ENCODE measurements around the gene AGBL1. TPM values are rescaled to one million over a fixed set of nuclear protein-coding genes. Genes with fewer than 3 reads are reported as not detected.

AGBL1 gene
- polyA plus RNA-seq, 4 donors = 0.01 to 0.04 TPM; not detected in 2

DNA sequence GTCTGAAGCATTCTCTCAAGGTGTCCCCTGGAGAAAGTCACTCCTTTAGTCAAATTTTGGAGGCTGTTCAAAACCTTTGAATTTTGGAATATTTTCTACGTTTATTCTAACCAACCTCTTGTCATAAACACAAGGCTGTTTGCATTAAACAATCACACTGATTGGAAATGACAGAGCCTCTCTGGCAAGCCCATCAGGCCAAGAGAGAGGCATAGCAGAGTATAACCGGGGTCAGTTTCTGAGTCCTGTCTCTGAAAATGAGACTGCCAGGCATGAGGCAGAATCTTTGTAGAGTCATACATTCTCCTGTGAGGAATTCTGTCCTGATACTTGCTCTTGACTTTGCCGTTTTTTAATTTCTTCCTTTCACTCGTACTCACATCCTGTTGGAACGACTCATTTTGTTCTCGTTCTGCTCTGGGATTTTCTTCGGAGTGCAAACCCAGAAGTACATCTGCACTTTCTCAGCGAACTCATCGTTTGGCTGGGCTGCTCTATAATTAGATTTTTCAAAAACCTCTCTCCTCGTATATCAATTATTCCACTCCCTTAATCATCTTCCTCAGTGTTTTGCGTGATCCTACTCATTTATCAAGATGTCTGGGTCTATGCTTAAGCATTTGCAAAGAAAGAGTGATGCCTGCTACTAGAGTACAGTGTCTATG, 114.2 kb downstream of the AGBL1 start:
- WGBS, 3 donors = 55 to 70% (median 67%) methylated on average over 11 of the region's 11 CpGs
- Histone ChIP-seq H3K27ac (ENCODE audit: low read depth in 1 of 3, low read length in 2 of 3) (no peak overlapping the region), H3K9me3 (ENCODE audit: control insufficient read depth in 2 of 2, insufficient read depth in 1 of 2, low read depth in 1 of 2, low read length in 1 of 2) (no peaks in the 10 kb centered on the region), H3K27me3 (ENCODE audit: control insufficient read depth in 3 of 3, insufficient read depth in 3 of 3, low read length in 3 of 3) (no peaks in the 10 kb centered on the region), H3K4me3 (ENCODE audit: low read depth in 1 of 3, low read length in 3 of 3) (no peak overlapping the region), H3K4me1 (ENCODE audit: control insufficient read depth in 3 of 3, insufficient read depth in 2 of 3, low read depth in 1 of 3, low read length in 2 of 3) (no peaks in the 10 kb centered on the region), H3K36me3 (ENCODE audit: control insufficient read depth in 3 of 3, insufficient read depth in 2 of 3, low read depth in 1 of 3, low read length in 3 of 3) (no peaks in the 10 kb centered on the region)
- FAIRE-seq = no peak
- DNase-seq = no peak

DNA sequence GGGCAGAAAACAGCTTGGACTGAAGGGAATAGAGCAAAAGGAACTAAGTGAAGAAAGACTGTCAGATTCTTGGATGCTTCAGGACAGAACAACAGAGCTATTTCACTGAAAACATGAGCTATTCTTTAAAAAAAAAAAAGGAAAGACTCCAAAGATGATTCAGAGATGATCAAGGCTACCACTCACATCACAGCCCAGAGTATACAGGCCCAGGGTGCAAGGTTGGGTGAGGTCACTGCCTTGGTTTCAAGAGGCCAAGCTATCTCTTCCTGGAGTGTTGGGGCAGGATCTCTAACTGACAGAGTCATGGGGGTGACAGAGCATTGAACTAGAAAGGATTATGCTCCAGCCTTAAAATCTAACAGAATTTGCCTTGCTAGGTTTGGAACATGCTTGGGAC, 118.1 kb downstream of the AGBL1 start:
- no peak for DNase-seq
- no peaks in the 10 kb centered on the region for H3K9me3 ChIP-seq (ENCODE audit: control insufficient read depth in 2 of 2, insufficient read depth in 1 of 2, low read depth in 1 of 2, low read length in 1 of 2)
- no peak for FAIRE-seq
- no peak overlapping the region for H3K27ac ChIP-seq (ENCODE audit: low read depth in 1 of 3, low read length in 2 of 3)
- H3K4me3 ChIP-seq (ENCODE audit: low read depth in 1 of 3, low read length in 3 of 3) = no peak overlapping the region
- H3K4me1 ChIP-seq (ENCODE audit: control insufficient read depth in 3 of 3, insufficient read depth in 2 of 3, low read depth in 1 of 3, low read length in 2 of 3) = no peaks in the 10 kb centered on the region
- no peaks in the 10 kb centered on the region for H3K27me3 ChIP-seq (ENCODE audit: control insufficient read depth in 3 of 3, insufficient read depth in 3 of 3, low read length in 3 of 3)
- H3K36me3 ChIP-seq (ENCODE audit: control insufficient read depth in 3 of 3, insufficient read depth in 2 of 3, low read depth in 1 of 3, low read length in 3 of 3) = no peaks in the 10 kb centered on the region

DNA sequence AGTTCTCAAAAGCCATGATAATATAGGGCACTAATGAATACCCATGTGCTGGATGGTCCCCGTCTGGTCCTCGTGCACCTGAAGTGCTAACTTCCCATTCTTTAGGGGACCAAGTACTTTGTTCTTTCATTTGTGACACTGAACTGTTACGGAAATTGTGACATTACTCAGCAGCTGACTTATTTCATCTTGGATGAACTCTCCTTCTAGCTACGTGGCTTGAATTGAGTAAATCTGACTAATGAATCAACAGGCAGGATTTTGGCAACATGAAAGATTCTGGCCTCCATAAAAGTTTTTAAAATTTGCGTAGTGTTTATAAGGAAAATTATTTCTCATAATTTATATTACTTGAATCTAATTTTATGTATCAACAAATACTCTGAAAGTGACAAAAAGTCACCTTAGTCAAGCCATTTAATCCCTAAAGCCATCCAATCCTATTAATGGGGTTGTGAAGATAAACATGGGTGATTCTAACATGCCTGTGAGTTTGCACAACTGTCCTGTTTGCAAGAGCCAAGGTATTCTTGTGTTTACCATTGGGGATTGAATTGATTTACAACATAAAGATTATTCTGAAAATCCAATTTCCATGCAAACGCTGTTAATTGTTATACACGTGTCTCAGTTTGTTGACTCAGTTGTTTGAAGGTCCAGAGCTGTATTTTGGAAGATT, 119.9 kb downstream of the AGBL1 start:
- Histone ChIP-seq H3K27ac (ENCODE audit: low read depth in 1 of 3, low read length in 2 of 3) (no peak overlapping the region), H3K4me1 (ENCODE audit: control insufficient read depth in 3 of 3, insufficient read depth in 2 of 3, low read depth in 1 of 3, low read length in 2 of 3) (no peaks in the 10 kb centered on the region), H3K4me3 (ENCODE audit: low read depth in 1 of 3, low read length in 3 of 3) (no peak overlapping the region), H3K27me3 (ENCODE audit: control insufficient read depth in 3 of 3, insufficient read depth in 3 of 3, low read length in 3 of 3) (no peaks in the 10 kb centered on the region), H3K9me3 (ENCODE audit: control insufficient read depth in 2 of 2, insufficient read depth in 1 of 2, low read depth in 1 of 2, low read length in 1 of 2) (no peaks in the 10 kb centered on the region), H3K36me3 (ENCODE audit: control insufficient read depth in 3 of 3, insufficient read depth in 2 of 3, low read depth in 1 of 3, low read length in 3 of 3) (no peaks in the 10 kb centered on the region)
- no peak for FAIRE-seq
- DNase-seq = no peak
- WGBS, 3 donors = 47 to 53% (median 50%) methylated on average over 7 of the region's 7 CpGs

DNA sequence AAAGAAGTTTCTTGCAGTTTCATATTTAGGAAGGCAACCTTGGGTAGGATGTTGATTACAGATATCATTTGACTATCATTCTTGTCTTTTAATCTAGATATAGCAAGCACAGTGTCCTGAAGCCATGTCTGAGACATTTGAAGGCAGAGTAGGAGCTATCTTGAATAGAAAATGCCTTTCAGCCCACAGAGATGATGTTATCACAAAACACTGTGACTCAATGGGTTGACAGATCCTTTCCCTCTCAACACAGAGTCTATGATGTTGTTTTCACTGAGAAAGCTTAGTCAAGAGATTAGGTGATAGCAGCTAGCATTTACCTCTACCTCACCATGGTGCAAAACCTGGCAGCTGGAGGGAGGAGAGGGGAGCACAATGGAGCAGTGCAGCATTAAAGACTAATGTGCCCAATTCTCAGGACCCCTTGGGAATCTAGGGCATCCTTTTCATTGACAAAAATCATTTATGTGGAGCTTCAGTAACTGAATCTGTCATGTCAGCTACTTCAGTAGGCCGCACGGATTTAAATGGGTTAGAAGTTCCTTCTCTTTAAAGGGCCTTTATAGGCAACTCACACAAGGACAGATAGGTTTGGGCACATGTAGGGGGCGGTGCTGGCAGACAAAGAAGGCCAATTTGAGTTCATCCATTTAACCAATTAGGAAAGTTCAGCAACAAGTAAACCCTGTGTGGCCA, 121.8 kb downstream of the AGBL1 start:
- Histone ChIP-seq H3K9me3 (ENCODE audit: control insufficient read depth in 2 of 2, insufficient read depth in 1 of 2, low read depth in 1 of 2, low read length in 1 of 2) (no peaks in the 10 kb centered on the region), H3K27me3 (ENCODE audit: control insufficient read depth in 3 of 3, insufficient read depth in 3 of 3, low read length in 3 of 3) (no peaks in the 10 kb centered on the region), H3K36me3 (ENCODE audit: control insufficient read depth in 3 of 3, insufficient read depth in 2 of 3, low read depth in 1 of 3, low read length in 3 of 3) (no peaks in the 10 kb centered on the region), H3K27ac (ENCODE audit: low read depth in 1 of 3, low read length in 2 of 3) (no peak overlapping the region), H3K4me3 (ENCODE audit: low read depth in 1 of 3, low read length in 3 of 3) (no peak overlapping the region), H3K4me1 (ENCODE audit: control insufficient read depth in 3 of 3, insufficient read depth in 2 of 3, low read depth in 1 of 3, low read length in 2 of 3) (no peaks in the 10 kb centered on the region)
- FAIRE-seq (no peak), DNase-seq (no peak)
- whole genome bisulfite sequencing, 3 donors = 67 to 79% (median 74%) methylated on average over 3 of the region's 3 CpGs

DNA sequence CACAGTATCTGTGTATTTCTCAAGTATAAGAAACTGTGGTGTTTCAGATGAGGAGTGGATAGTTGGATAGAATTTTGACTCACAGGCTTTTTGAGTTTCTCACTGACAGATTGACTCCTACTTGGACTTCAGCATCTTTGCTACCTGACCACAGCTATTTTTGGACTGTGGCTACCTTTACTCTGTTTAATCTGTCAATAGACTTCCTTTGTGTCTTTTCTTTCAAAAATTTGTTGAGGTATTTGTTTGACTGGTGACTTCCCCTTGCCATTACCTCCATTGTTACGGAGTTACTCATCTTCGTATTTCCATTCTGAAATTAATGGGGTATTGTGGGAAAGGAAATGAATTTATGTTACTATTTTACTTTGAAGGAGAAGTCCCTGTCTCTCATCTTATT, 123.8 kb downstream of the AGBL1 start:
- Histone ChIP-seq H3K27ac (ENCODE audit: low read depth in 1 of 3, low read length in 2 of 3) (no peak overlapping the region), H3K9me3 (ENCODE audit: control insufficient read depth in 2 of 2, insufficient read depth in 1 of 2, low read depth in 1 of 2, low read length in 1 of 2) (no peaks in the 10 kb centered on the region), H3K27me3 (ENCODE audit: control insufficient read depth in 3 of 3, insufficient read depth in 3 of 3, low read length in 3 of 3) (no peaks in the 10 kb centered on the region), H3K4me3 (ENCODE audit: low read depth in 1 of 3, low read length in 3 of 3) (no peak overlapping the region), H3K36me3 (ENCODE audit: control insufficient read depth in 3 of 3, insufficient read depth in 2 of 3, low read depth in 1 of 3, low read length in 3 of 3) (no peaks in the 10 kb centered on the region), H3K4me1 (ENCODE audit: control insufficient read depth in 3 of 3, insufficient read depth in 2 of 3, low read depth in 1 of 3, low read length in 2 of 3) (no peaks in the 10 kb centered on the region)
- 53 to 61% (median 57%) methylated on average over 2 of the region's 2 CpGs for WGBS, 3 donors
- DNase-seq = no peak
- FAIRE-seq = no peak

DNA sequence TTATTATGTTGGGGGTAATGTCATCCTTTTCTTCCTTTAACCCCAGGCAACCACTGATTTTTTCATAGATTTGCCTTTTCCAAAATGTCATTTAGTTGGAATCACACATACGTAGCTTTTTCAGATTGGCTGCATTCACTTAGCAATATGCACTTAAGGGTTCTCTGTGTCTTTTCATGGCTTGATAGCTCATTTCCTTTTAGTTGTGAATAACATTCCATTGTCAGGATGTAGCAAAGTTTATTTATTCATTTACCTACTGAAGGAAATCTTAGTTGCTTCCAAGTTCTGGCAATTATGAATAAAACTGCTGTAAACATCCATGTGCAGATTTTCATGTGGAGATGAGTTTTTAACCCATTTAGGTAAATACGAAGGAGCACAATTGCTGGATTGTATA, 125.4 kb downstream of the AGBL1 start:
- 67 to 83% (median 80%) methylated on average over 2 of the region's 2 CpGs for WGBS, 3 donors
- FAIRE-seq (no peak), DNase-seq (no peak)
- Histone ChIP-seq H3K4me3 (ENCODE audit: low read depth in 1 of 3, low read length in 3 of 3) (no peak overlapping the region), H3K27ac (ENCODE audit: low read depth in 1 of 3, low read length in 2 of 3) (no peak overlapping the region), H3K9me3 (ENCODE audit: control insufficient read depth in 2 of 2, insufficient read depth in 1 of 2, low read depth in 1 of 2, low read length in 1 of 2) (no peaks in the 10 kb centered on the region), H3K27me3 (ENCODE audit: control insufficient read depth in 3 of 3, insufficient read depth in 3 of 3, low read length in 3 of 3) (no peaks in the 10 kb centered on the region), H3K36me3 (ENCODE audit: control insufficient read depth in 3 of 3, insufficient read depth in 2 of 3, low read depth in 1 of 3, low read length in 3 of 3) (no peaks in the 10 kb centered on the region), H3K4me1 (ENCODE audit: control insufficient read depth in 3 of 3, insufficient read depth in 2 of 3, low read depth in 1 of 3, low read length in 2 of 3) (no peaks in the 10 kb centered on the region)

DNA sequence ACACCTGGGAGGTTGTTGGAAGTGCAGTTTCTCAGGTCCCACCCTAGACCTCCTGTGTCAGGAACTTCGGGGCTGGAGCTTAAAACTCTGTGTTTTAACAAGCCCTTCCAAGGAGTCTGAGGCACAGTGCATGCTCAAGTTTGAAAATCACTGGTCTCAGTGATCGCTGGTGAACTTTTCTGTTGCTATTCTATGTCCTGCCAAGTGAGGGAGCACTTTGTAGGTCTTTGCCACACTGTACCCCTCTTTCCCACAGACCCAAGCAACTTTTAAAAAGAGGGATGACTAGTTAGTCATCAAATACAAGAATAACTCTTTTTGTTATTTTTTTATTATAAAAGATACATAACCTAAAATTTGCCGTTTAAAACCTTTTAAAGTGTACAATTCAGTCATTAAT, 133.7 kb downstream of the AGBL1 start:
- H3K4me3 ChIP-seq (ENCODE audit: low read depth in 1 of 3, low read length in 3 of 3) = no peak overlapping the region
- H3K4me1 ChIP-seq (ENCODE audit: control insufficient read depth in 3 of 3, insufficient read depth in 2 of 3, low read depth in 1 of 3, low read length in 2 of 3) = no peaks in the 10 kb centered on the region
- H3K36me3 ChIP-seq (ENCODE audit: control insufficient read depth in 3 of 3, insufficient read depth in 2 of 3, low read depth in 1 of 3, low read length in 3 of 3) = no peaks in the 10 kb centered on the region
- peaks cover 0 to 7% of the 10 kb centered on the region in 2 donors for H3K9me3 ChIP-seq (ENCODE audit: control insufficient read depth in 2 of 2, insufficient read depth in 1 of 2, low read depth in 1 of 2, low read length in 1 of 2)
- no peak overlapping the region for H3K27ac ChIP-seq (ENCODE audit: low read depth in 1 of 3, low read length in 2 of 3)
- 50 to 58% (median 55%) methylated on average over 3 of the region's 3 CpGs for WGBS, 3 donors
- H3K27me3 ChIP-seq (ENCODE audit: control insufficient read depth in 3 of 3, insufficient read depth in 3 of 3, low read length in 3 of 3) = no peaks in the 10 kb centered on the region
- DNase-seq = no peak
- no peak for FAIRE-seq

DNA sequence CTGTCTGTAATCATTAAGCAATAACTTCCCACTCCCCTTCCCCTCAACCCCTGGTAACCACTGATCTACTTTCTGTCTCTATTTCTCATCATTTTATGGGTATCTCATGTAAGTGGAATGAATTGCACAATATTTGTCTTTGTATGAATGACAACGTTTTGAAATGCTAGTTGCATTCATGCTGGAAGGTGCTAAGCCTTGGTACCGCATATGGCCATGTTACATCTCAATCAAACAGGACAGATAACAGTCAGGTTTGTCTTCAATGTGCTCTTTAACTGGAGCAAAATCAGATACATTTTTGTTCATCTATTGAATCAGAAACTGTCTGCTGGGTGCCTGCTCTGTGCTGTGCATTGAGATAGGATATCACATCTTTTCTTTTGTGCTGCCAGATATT, 134.2 kb downstream of the AGBL1 start:
- no peak overlapping the region for H3K4me3 ChIP-seq (ENCODE audit: low read depth in 1 of 3, low read length in 3 of 3)
- H3K27ac ChIP-seq (ENCODE audit: low read depth in 1 of 3, low read length in 2 of 3) = no peak overlapping the region
- WGBS, 3 donors = 49 to 67% (median 50%) methylated on average over 2 of the region's 2 CpGs
- peaks cover 0 to 7% of the 10 kb centered on the region in 2 donors for H3K9me3 ChIP-seq (ENCODE audit: control insufficient read depth in 2 of 2, insufficient read depth in 1 of 2, low read depth in 1 of 2, low read length in 1 of 2)
- H3K36me3 ChIP-seq (ENCODE audit: control insufficient read depth in 3 of 3, insufficient read depth in 2 of 3, low read depth in 1 of 3, low read length in 3 of 3) = no peaks in the 10 kb centered on the region
- no peak for DNase-seq
- no peaks in the 10 kb centered on the region for H3K4me1 ChIP-seq (ENCODE audit: control insufficient read depth in 3 of 3, insufficient read depth in 2 of 3, low read depth in 1 of 3, low read length in 2 of 3)
- H3K27me3 ChIP-seq (ENCODE audit: control insufficient read depth in 3 of 3, insufficient read depth in 3 of 3, low read length in 3 of 3) = no peaks in the 10 kb centered on the region
- no peak for FAIRE-seq
